Activated T-cell treated with anti-CD3 and anti-CD28 coated beads for 1 hour (primary cell): Measurements from ENCODE around the gene BRME1.
A peak's percentile ranks its signal among the peaks of the same experiment; 100 is the strongest.

Source experiments
- DNase-seq: peaks from one replicate; pipeline ENCODE4 v3.0.0-alpha.2; 2020; ENCODE audit warnings: low read depth

Gene BRME1

DNA sequence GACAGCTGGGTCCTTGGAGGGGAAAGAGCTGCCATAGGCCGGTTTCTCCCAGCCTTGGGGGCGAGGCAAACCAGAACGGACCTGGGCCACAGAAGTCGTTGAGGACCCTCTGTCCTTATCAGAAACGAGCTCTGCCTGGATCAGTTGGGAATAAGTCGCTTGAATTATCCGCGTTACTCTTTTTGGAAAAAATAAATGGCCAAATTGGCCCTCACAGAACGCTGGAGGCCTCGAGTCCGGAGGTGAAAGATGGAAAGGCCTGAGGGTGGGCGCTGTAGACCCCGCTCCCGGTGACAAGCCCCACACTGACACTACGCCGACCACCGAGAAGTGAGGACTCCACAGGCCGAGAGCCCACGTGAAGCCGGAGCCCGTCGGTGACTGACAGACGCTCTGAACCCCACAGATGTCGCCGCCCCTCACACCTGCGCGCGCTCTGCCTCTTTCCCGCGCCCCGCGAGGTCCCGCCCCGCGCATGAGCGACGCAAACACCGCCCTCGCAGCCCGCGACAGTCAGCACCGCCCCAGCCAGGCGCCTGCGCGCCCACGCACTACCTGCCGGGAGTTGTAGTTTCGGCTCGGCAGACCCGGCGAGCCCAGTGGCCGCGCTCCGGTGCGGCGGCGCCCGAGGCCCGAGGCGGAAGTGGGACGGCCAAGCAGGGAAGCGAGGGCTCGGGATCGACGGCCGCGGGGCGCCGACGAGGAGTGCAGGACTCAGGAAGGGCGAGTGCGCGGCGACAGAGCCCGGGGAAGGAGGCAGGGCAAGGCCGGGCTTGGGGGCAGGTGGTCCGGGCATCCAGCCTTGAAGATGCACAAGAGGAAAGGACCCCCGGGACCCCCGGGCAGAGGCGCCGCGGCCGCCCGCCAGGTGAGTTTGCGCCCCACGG is at the start of gene BRME1, which contains the start of gene CC2D1A:
TSS of gene BRME1 (minus strand) at position 484 of the 887 bp plus-strand sequence. CDS start 1,225 bp downstream, outside the sequence.
TSS of gene CC2D1A (plus strand) at position 568 of the 887 bp plus-strand sequence. CDS start at position 809, 241 bp downstream.
- DNase-seq = peak; percentile 91

DNA sequence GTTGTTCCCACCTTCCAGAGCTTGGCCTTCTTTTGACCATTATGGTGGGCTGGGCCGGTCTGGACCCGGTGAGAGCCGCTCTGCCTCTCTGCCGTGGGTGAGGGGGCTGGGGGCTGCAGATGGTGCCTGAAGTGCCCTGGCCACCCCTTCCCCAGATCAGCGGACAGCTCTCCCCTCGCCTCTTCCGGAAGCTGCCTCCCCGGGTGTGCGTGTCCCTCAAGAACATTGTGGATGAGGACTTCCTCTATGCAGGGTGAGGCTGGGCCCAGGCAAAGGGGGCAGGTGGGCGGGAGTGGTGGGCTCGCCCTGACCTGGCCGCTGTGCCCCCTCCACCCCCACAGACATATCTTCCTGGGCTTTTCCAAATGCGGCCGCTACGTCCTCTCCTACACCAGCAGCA is 48.3 kb upstream of the BRME1 start:
- DNase-seq = no peak

- DNase-seq = no peak
These were observed 47.1 kb upstream of the BRME1 start for GRCh38 chr19:13952931-13953531.

- DNase-seq = peak; percentile 97
These were observed 46.4 kb upstream of the BRME1 start, which contains the start of gene DCAF15 for GRCh38 chr19:13952154-13952930. DCAF15 (plus strand) TSS chr19:13952509; CDS start chr19:13952513, 4 bp downstream.

DNA sequence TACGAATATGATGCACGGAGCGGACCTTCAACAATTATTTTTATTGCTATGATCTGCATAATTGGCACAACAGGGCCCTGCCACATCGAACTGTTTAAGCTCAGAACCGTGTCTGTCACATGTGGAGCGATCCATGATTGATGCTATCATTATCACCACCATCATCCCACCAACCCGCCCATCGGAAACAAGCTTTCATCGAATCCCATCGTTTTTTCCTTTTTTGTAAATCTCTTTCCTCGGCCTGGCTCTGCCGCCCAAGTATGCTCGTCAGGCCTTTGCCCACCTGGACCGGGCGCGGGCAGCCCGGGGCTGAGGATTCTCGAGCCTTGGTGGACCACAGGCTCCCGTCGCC is 45.9 kb upstream of the BRME1 start:
- no peak for DNase-seq

- DNase-seq = no peak
These were observed 45.1 kb upstream of the BRME1 start for GRCh38 chr19:13951043-13951442.

DNA sequence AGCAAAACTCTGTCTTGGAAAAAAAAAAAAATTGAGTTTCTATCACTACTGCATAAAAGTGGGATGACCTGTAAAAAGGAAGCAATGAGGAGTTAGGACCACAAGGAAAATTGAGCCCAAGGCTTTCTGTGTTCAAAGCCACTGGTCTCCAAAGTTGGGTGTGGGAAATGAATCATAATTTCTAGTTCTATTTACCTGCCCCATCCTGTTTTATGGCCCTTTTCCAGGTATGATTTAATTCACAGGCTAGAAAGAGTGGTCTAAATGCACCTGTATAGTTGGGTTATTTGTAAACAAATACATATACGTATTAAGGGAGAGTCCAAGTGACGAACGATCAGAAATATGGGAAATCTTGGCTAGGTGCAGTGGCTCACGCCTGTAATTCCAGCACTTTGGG is 40.5 kb upstream of the BRME1 start:
- no peak for DNase-seq

DNA sequence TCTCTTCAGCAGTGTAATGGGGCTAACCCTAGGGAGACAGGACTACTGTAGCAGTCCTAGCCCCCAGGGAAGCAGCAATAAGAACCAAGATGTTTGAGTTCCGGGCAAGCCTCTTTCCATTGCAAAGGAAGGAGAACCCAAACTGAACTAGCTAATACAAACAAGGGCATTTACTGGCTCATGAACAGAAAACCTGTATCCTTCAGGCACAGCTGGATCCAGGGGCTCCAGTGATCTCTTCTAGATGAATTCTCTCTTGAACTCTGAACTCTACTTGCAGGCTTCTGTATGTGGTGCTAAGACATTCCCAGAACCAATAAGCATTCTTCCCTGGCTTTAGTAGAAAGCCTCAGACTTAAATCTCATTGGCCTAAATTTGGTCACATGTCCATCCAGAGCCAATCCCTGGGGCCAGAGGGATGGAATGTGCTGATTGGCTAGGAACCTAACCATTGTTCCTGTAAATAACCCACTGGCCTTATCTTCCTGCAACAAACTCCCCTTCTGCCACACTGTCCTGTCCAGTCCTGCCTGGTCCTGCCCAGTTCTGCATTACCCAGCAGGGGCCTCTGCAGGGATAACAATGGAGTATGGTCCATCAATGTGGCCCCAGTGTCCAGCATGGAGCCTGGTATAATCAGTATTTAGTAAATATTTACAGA is 36.2 kb upstream of the BRME1 start:
- no peak for DNase-seq

DNA sequence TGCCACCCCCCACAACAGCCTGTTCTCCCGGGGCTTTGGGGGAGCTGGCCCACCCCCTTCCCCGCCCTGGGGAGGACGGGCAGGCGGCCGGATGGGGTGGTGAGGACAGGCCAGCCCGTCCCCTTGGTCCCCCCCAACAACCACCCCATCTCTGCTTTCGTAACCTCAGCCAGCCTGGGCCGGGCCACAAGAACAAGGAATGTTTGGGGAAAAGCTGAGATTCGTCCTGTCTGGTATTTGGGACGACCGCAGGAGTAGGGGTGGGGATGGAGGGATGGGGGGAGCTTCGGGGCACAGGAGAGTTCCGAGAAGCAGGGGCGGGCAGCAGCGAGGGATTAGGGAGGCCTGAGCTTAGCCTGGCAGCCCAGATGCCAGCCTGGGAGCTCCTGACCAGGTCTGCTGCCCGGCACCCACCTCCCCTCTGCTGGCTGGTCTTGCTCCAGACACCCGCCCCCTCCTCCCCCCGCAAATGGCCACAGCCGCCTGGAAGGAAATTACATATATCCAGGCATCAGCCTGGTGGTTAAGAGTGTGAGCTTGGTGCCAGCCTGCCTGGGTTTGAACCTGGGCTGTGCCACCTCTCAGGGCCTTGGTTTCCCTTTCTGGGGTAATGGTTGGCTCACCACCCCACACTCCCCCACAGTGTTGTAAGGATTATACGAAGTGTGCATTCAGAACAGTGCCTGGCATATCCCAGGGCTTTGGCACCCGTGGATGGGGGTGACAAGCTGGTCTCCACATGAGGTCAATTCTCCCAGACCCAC is 32.6 kb upstream of the BRME1 start, which contains the start of gene PODNL1:
TSS of gene PODNL1 (minus strand) at position 117 of the 764 bp plus-strand sequence. CDS start 236 bp downstream, outside the sequence.
- DNase-seq = no peak

DNA sequence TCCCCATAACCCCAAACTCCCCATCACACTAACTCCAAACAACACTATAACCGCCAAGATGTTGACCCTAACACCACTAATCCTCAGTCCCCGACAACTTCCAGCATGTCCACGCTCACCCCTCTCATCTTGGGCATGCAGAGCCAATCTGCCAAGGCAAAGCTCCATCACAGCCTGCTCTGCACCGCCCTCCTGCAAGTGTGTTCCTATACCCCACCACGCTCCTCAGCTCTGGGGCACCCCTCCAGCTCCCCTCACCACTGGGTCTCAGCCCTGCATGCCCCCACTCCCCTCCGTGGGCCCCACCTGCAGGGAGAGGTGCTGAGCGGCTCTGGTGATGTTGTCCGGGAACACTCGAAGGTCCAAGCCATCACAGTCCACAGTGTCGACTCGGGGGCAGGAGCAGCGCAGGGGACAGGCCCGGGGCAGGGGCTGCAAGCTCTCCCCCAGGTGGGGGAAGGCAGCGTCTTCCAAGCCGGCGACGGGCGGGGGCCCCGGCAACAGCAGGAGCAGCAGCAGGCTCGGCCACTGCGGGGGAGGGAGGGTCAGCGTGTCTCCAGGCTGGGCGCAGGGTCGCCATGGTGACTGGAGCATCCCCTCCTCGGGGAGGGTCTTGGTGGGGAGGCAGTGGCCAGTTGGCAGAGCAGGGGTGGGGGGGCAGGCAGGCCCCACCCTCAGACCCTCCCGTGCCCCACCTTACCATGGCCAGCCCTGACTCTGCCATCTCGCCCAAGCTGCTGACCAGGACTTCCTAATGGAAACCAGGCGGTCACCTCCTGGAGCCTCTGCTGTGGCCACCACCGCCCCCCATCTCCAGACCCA is 31.8 kb upstream of the BRME1 start:
- DNase-seq = no peak

DNA sequence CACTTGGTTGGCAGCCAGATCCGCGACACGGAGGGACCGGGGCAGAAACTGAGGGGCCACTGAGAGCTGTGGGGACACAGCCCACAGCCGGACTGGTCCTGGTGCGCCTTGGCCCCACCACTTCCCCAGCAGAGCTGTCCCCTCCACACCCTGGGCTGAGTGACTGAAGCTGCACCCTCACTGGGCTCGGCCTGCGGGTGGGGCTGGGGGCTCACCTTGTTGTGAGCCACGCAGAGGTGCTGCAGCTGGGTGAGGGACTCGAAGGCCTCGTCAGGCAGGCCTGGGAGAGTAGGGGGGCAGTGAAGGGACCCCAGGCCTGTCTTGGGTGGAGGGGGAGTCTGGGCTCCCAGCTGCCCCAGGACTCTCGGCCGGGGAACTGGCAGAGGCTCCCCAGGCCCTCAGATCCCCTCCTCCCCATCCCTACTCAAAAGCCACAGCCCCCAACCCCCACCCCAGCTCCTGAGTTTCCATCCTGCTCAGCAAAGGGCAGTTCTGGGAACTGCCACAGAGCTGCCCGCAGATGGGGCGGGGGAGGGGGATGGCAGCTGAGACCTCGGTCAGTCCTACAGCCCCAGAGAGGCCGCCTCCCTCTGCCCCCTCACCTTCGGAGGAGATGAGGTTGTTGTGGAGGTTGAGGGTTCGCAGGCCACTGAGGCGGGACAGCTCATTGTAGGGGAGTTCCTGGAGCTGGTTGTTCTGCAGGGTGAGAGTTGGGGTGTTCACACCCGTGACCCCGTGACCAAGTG is 30.0 kb upstream of the BRME1 start:
- no peak for DNase-seq

GRCh38 chr19:13934785-13935109 is 28.8 kb upstream of the BRME1 start:
- DNase-seq = no peak

GRCh38 chr19:13932911-13933393 is 27.0 kb upstream of the BRME1 start:
- no peak for DNase-seq

DNA sequence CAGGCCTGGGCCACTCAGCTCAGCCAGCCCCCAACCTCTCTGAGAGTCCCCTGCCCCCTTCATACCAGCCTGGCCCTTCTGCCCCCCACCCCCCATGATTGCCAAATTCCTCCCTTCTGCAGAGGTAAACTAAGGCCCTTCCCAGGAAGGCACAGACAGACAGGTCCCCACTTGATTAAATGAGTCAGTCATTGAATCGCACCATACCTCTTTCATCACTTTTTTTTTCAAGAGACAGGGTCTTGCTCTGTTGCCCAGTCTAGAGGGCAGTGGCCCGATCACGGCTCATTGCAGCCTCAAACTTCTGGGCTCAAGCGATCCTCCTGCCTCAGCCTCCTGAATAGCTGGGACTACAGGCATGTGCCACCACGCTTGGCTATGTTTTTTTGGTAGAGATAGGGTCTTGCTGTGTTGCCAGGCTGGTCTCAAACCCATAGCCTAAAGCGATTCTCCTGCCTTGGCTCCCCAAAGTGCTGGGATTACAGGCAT is 26.3 kb upstream of the BRME1 start:
- DNase-seq = no peak

- DNase-seq = no peak
These were observed 25.7 kb upstream of the BRME1 start for GRCh38 chr19:13931391-13932148.

- no peak for DNase-seq
These were observed 24.5 kb upstream of the BRME1 start for GRCh38 chr19:13930402-13930801.

DNA sequence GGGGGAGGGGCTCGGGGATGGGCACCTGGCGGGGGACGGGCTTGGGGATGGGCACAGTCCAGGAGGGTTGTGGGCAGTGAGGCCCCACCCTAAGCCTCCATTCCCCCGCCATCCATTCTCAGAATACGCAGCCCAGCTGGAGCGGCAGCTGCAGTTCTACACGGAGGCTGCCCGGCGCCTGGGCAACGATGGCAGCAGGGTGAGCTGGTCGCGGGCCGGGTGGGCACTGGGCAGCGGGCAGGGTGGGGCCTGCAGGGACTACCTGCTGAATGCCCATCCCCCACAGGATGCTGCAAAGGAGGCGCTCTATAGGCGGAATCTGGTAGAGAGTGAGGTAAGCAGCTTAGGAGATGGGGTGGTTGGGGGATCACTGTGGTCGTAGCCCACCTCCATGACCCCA is 24.0 kb upstream of the BRME1 start:
- DNase-seq = no peak

- DNase-seq = no peak
These were observed 23.4 kb upstream of the BRME1 start for GRCh38 chr19:13929340-13929739.

GRCh38 chr19:13926715-13927114 is 20.8 kb upstream of the BRME1 start:
- no peak for DNase-seq
